KG1 (cell line): Measurements from ENCODE around the gene MPC1.

Experiments
- DNase-seq: peaks from one replicate; lab custom pipeline; 2025; lab: John Stamatoyannopoulos, UW

Gene MPC1

DNA sequence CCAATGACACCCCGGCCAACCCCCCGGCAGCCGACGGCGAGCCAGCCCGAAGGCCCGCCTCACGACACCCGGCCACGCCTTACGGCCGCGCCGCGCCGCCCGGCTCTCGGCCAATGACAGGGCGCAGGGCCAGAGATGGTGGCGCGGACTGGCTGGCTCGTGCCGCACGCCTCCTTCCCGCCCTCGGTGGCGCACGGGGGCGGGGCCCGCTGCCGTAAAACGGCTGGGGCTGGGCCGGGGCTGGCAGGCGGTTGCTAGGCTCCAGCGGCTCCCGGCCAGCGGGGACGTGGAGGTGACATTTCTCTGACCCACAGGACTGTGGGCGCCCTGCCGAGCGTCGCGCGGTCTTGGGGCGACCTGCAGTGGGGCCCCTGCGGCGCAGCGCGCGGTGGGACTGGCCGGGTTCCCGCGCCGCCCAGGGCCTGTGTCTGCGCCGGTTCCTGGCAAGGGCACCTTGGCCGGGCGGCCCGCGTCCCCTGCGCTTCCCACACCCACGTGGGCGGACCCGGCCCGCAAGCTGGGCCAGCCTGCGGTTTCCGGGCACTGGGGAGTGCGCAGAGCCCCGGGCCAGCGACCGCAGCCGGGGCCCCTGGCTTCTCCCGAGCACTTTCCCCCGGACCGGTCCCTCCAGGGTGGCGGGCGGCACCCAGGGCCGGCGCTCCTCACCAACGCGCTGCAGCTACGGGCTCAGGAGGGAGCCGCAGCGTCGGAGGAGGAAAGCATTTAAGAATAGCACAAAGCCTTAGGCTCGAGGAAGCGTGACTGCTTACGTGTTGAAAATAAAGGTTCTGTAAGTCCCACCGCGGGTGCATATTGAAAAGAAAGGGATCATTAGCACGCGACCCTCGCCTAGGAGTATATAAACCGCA lies at the start of gene MPC1:
MPC1 (minus strand) TSS at position 8 of the 869 bp plus-strand sequence. CDS start 64 bp downstream, outside the sequence.
- DNase-seq = peak; percentile 94

DNA sequence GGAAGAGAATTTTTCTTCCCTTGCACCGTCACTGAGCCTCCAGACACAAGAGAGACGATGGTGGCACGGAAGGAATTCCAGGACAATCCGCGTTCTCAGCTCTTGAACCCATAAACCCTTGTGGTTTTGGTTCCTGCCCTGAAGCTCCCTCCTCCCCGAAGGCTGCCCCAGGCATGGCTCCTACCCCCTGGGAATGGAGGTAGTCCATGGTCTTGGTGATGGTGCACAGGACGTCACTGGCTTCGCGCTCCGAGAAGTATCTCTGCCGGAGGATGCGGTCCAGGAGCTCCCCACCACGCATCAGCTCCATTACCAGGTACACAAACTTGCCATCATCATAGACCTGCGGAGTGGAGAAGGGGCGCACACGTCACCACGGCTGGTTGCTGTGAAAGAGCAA lies 47.5 kb upstream of the MPC1 start:
- DNase-seq = no peak

DNA sequence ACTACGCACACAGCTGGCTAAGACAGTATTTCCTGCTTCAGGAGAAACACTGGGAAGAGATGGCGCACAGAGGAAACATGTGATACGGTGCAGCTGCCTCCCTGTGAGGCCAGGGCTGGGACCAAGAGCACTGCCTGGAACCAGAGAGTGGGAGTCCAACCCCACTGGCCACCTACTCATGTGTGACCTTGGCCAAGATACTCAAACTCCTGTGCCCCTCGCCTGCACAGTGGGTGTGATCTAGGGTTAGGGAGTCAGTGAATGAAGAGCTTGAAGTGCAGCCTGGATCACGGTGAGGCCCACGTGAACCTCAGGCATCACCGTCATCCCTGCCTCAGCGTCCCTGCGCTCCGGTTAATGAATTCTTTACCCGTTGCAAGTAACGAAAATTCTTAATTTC lies 41.7 kb upstream of the MPC1 start:
- no peak for DNase-seq

DNA sequence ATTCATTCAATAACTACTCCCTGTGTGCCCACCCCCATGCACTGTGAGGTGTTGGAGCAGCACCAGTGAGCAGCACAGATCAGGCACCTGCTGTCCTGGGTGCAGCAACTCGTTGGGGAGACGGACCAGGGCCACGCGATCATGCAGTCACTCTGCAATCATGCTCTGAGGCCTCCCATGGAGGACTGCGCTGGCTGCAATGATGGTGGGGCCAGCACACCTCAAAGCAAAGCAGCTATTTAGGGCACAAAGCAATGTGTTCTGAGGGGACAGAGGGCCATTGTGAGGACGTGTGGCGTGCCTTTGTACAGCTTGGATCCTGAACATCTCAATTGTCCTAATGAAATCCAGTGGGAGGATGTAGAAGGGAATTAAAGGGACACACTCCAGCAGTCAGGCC lies 41.0 kb upstream of the MPC1 start:
- no peak for DNase-seq

DNA sequence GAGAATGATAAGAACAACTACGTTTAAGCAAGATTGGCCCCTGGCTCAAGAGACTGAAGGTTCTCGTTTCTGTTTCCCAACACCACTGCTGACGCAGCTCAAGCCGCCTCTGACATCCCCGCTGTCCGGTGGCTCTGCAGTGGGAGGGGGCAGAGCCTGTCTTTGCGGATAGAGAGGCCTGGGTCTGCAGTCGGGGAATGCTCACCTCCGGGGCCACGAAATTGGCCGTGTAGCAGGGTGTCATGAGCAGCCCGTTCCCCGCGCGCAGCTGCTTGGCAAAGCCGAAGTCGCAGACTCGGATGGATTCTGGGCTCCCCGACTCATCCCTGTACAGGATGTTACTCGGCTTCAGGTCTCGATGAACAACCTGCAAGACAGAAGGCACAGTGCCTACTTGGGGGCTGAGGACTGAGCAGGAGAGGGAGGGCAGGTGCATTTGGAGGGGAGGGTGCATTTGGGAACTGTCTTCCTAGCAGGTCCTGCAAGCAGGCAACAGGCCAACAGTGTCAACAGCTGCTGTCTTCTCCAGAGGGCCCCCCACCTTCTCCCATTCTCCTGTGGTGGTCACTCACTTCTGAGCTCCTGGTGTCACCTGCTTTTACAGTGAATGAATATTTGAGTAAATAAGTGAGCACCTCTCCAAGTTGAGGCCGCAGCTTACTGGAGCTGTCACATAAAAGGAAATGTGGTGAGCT lies 40.5 kb upstream of the MPC1 start:
- DNase-seq = no peak

DNA sequence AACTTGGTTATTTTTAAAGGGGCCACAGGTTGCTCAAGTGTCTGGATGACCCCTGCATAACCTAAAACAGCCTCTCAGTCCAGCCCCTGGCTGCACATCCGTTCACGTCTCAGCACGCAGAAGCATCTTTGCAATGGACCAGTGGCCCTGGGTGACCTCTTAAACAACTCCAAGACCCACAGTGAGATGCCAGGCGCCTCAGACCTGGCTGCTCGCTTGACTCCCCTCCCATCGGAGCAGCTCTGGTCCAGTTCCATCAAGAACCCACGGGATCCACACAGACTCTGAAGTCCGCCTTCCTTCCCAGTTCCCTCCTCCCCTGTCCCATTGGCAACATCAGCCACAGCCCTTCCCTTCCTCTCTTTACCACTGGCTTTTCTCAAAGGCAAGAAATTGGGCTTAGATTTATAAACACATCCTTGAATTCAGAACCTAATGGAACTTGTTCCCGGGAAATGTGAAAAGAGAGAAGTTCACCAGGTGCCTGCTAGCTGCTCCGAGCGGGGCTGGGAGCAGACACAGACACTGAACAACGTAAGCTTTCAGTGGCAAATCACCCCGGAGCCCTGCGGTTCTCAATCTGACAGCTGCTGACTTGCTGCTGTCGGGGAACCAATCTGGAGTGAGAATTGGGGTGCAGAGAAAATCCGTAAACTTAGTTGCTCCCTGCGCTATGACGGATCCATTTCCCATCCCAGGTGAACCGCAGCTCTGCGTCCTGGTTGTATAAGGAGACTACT lies 39.6 kb upstream of the MPC1 start:
- DNase-seq = no peak

DNA sequence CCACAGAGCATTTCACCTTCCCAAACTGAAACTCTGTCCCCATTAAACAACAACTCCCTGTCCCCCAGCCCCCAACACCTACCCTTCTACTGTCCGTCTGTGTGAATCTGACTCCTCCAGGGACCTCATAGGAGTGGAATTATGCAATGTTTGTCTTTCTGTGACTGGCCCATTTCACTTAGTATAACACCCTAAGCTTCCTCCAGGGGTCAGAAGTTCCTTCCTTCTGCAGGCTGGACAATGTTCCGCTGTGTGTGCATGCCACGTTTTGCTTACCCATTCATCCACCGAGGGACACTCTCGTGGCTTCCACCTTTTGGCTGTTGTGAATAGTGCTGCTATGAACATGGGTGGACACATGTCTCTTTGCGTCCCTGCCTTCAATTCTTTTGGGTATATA lies 37.6 kb upstream of the MPC1 start:
- no peak for DNase-seq

DNA sequence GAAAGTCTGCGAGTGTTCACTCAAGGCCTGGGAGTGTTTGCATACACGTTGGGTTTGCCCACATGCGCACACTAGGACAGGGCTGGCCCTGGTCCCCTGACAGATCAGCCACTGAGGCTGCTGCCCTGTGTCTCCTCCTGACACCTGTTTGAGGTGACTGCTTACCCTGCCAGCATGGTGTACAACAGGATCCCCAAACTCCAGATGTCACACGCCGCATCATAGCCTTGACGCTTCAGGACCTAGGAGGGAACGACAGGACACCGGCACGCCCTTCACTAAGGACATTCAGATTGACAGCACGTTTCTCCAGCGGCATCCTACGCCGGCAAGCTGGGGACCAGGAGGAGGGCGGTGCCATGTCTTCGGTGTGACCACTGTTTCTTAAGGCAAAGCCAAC lies 37.0 kb upstream of the MPC1 start:
- no peak for DNase-seq

DNA sequence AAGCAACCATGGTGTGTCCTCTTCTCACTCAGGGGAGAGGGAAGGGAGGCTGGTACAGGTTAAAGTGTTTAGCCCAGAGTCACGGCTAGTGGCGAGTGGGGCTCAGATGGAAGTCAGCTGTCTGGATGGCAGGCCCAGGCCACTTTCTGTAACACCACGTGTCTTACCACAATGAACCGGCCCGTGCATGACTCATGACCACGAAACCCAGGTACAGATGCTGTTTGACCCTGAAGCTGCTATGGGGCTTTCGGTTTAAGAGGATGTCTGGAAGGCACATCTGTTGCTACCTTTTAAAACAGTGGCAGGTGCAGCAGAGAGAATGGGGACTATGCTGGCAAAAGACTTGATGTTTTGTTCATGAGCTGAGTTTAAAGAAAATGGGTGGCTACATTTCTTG lies 36.5 kb upstream of the MPC1 start:
- DNase-seq = peak; percentile 14

DNA sequence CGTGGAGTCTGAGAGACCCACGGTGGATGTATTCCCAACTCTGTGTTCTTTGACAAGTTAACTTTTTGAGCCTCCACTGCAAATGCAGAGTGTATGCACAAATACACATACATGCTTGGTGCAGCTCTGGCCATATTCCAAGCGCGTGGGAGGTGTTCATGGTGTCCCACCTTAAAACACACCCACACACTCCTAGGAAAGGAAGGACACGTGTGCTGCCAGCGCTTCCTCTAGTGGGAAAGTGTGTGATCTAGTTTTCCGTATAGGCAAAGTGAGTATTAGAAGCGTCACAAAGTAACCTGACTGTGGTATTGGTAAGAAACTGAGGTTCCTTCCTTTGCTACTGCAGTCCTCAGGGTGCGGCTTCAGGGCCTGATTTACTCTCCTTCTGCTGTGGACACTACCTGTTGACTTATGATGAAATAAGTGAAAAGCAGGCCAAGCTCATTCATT lies 36.0 kb upstream of the MPC1 start:
- DNase-seq = no peak

DNA sequence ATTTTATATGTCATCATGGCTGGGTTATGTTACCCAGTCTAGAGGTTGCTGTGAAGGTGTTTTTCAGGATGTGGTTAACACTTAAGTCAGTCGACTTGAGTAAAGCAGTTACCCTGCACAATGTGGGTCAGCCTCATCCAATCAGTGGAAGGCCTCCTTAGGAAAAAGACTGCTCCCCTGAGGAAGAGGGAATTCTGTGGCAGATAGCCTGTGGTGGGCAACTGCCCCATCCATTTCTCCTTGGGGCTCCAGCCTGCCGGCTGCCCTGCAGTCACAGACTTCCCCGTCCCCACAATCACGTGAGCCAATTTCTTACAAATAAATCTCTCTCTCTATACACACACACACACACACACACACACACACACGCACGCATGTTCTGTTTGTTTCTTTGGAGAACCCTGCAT lies 34.5 kb upstream of the MPC1 start:
- no peak for DNase-seq

DNA sequence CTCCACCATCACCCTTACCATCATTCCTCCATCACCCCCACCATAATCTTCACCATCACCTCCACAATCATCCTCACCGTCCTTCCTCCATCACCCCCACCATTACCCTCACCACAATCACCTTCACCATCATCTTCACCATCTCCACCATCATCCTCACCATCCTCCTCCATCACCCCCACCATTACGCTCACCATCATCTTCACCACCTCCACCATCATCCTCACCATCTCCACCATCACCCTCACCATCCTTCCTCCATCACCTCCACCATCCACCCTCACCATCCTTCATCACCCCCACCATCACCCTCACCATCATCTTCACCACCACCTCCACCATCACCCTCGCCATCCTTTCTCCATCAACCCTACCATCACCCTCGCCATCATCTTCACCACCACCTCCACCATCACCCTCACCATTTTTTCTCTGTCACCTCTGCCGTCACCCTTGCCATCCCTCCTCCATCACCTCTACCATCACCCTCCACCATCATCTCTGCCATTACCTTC lies 33.1 kb upstream of the MPC1 start:
- DNase-seq = no peak

DNA sequence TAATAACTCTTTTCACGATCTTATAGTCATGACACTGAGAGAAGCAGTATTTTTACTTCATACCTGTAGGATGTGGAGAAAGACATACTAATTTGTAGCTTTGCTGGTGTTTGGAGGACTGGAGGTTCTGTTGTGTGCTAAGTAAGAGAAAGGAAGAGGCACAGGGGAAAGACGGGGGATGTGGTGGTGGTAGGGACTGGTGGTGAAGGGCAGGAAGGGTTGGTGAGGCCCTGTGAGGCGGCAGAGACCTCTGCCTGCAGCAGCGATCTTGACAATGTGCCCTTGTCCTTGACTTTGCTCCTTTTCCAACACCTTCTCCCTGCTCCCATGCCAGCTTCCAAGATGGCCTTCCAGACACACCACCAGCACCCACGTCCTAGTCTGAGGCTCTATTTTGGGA lies 32.6 kb upstream of the MPC1 start:
- DNase-seq = no peak

DNA sequence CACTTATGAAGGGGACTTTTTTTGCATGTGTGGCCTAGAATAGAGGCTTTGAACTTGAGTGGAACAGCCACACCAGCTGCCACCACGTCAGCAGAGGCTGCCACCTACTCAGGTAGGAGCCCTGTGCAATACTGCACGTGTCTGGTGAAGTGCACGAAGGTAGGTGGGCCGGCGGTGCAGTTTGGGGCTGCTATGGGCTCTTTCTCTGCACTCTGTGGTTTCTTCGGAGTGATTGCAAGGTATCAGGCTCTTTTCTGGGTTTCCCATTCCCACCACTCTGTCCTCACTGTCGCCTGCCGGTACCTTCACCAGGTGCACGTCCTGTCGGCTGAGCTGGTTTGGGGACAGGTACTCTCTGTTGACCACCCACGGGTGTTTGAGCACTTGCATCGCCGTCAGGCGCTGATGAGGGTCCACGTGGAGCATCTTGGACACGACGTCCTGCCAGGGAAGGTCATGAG lies 30.8 kb upstream of the MPC1 start:
- no peak for DNase-seq

DNA sequence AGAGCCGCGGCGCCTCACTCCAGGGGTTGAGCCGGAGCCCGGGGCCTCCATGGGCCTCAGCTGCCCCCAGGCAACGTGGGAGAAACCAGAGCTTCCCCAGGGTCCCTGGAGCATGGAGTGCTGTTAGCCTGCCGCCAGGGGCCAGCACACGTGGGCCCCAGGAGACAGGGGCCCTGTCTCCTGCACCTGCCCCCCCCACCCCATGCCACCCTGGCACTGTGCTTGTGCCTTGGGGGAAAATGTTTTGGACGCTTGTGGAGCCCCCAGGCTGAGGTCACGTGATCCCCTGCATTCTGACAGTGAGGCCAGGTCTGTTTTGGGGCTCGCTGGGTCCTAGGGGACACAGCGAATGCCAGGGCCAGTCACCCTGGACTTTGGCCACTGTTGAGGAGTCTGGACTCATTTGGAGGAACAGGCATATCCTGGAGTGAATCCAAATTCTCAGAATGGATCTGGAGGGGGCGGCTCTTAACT lies 30.2 kb upstream of the MPC1 start:
- DNase-seq = no peak

DNA sequence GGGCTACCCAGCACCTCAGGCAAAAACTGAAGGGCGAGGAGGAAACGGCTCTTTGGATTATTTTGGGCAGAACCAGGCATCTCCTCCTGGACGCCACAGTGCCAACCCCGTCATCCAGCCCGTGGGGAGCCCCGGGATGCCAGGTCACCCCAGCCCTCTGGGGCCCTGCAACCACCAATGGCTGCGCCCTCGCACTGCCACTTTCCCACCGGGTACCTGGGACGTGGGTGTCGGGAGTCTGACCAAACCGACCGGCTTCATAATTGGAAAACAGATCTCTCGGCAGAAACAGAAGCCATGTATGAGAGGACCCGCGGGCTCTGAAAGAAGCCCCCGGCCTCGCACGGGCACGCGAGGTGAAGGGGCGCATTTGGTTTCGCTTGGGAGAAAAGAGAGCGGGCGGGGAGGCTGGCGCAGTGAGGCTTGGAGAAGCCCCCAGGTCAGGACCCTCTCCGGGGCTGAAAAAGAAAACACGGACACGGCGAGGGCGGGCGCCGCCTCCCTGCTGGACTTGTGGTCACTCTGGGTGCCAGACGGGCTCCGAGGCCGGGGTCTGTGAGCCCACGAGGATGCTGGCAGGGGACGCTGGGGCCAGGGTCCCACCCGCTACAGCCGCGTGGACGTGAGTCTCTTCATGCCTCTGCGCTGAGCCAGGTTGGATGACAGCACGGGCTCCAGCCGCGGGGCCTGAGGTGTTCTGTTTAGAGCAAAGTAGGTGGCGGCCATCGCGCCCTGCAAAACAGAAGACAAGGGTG lies 29.6 kb upstream of the MPC1 start:
- DNase-seq = no peak

DNA sequence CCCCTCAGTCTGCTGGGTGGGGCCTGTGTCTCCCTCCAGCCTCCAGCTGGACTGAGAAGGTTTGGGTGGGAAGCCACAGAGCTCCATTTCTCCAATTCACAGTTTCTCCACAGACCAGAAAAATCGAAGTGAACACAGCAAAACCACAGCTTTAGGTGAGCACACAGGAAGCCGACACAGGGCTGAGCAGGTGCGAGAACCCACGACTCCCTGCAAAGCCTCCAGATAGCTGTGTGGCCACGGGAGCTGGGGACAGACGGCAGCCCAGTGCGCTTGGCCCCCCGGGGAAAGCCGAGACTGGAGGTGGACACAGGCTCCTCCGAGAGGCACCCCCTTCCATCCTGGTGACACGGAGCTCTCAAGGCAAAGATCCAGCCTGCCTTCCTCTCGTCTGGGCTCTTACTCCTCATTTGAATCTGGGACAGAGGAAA lies 29.0 kb upstream of the MPC1 start:
- DNase-seq = no peak

DNA sequence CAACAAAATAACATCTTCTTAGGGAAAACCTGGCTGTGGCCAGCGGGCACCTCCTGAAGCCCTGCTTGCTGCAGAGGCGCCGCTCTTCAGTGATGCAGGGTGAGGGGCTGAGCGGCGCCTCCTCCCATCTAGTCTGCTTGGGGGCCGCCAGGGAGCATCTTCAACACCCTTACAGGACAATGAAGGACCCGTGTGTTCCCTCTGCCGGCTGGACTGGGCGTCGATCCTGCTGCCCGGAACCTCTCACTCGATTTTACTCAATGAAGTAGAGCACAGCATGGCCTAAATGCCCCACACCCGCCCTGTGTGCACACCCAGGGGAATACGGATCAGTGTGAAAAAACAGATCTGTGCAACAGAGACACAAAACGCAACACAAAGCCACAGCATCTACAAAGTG lies 28.5 kb upstream of the MPC1 start:
- no peak for DNase-seq

DNA sequence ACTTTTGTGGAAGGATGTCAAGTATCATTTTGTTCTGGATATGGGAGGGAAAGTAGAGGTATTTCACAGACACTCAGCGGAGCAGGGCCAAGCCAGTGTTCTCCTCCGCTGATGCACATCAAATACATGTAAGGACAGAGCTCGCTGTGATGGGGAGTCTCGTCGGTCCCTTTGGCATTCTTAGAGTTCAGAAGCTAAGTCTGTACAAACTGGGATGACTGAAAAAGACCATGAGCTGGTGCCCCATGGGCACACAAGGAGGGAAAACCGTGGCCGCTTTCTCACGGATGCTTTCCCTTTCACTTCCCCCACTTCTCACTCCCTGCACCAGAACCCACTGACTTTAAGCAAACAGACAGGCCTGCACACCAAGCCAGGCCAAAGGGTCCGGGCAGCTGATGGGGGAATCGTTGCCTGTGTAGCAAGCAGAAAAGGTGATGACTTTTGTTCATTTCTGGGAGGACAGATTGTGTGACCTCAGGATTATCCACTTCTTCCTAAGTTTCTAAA lies 27.7 kb upstream of the MPC1 start:
- DNase-seq = no peak

DNA sequence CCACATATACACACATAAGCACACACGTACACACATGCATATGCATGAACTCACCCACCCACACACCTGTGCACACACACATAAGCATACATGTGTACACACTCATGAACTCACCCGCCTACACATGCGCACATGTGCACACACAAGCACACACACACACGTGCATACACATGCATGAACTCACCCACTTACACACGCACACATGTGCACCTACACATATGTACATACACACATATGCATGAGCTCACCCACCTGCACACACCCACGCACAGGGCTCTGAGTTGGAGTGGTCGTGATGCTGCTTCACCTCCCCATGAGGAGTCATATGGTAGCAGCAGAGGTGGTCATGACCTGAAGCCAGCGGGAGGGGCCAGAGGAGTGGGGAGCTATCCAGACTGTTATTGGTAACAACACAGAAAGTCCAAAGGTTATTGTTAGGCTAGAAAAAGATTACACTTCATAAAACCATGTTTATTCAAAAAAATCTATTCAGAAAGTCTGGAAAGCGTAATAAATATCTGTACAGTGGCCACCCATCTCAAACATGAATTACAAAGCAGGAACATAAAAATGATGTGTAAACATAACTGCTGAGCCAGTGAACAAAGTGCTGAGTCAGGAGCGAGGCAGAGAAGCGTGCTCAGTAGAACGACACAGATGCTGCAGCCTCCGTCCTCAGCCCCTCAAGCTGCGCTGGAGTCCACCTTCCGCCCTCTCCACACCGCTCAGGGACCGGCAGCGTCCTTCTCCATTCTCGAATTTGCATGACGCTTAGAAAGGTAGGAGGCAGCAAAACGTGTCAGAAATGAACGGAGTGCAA lies 26.4 kb upstream of the MPC1 start:
- DNase-seq = no peak
